ENCODE measurements around the gene SCP2.
"Not testable (repeated sequence)": the region's sequence is repeated elsewhere in the genome, so short reads cannot be mapped to it uniquely, and the experiment has no call there.

SCP2 gene

DNA sequence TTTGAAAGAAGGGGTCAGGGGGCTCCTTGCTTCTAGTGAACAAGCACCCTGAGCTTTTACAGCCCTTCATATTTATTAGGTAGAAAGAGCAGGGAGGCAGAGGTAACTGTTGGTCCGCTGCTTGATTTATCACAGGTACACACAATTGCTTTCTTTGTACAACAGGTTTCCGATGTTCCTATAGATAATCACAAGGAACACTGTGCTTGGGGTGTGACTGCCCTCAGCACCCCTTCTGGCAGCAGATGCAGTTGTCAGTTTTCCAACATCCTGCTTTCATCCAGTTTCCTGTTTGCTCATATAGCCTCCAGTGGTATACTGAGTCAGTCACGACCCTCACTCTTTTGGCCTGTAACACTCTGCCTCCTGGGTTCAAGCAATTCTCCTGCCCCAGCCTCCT, 40.6 kb downstream of the SCP2 start:
- TF ChIP-seq TOX (CRISPR knock-in tag; IDR thresholded peaks at IDR 0.05; ENCODE audit: borderline replicate concordance) = no peak
- TF ChIP-seq ZNF565 (CRISPR knock-in tag; conservative IDR thresholded peaks at IDR 0.05; ENCODE audit: low read depth) = no peak
- TF ChIP-seq TCF4 (CRISPR knock-in tag; IDR thresholded peaks at IDR 0.05; ENCODE audit: borderline replicate concordance) = no peak
- TF ChIP-seq, protein P1, sequence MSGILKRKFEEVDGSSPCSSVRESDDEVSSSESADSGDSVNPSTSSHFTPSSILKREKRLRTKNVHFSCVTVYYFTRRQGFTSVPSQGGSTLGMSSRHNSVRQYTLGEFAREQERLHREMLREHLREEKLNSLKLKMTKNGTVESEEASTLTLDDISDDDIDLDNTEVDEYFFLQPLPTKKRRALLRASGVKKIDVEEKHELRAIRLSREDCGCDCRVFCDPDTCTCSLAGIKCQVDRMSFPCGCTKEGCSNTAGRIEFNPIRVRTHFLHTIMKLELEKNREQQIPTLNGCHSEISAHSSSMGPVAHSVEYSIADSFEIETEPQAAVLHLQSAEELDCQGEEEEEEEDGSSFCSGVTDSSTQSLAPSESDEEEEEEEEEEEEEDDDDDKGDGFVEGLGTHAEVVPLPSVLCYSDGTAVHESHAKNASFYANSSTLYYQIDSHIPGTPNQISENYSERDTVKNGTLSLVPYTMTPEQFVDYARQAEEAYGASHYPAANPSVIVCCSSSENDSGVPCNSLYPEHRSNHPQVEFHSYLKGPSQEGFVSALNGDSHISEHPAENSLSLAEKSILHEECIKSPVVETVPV (CRISPR knock-in tag; IDR thresholded peaks at IDR 0.05) = no peak
- no peak for TF ChIP-seq ZFP3 (CRISPR knock-in tag; IDR thresholded peaks at IDR 0.05)
- TF ChIP-seq SNAI2 (CRISPR knock-in tag; IDR thresholded peaks at IDR 0.05) = no peak
- no peak for TF ChIP-seq ZFP30 (CRISPR knock-in tag; IDR thresholded peaks at IDR 0.05)
- no peak for TF ChIP-seq ISL1 (CRISPR knock-in tag; IDR thresholded peaks at IDR 0.05)
- no peak for TF ChIP-seq ZC3H10 (CRISPR knock-in tag; IDR thresholded peaks at IDR 0.05)
- no peak for TF ChIP-seq OSR1 (CRISPR knock-in tag; IDR thresholded peaks at IDR 0.05)
- no peak for TF ChIP-seq GLIS3 (CRISPR knock-in tag; IDR thresholded peaks at IDR 0.05)
- TF ChIP-seq ARNTL (CRISPR knock-in tag; IDR thresholded peaks at IDR 0.05; ENCODE audit: borderline replicate concordance, low read depth) = no peak
- no peak for ATAC-seq

DNA sequence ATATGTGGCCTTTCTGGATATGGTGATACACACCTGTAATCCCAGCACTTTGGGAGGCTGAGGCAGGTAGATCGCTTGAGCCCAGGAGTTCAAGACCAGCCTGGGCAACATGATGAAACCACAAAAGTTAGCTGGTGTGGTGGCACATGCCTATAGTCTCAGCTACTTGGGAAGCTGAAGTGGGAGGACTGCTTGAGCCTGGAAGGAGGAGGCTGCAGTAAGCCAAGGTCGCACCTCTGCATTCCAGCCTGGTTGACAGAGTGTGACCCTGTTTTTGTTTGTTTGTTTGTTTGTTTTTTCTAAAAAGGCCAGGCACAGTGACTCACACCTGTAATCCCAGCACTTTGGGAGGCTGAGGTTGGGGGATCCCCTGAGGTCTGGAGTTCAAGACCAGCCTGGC, 42.2 kb downstream of the SCP2 start:
- ATAC-seq = not testable (repeated sequence)

DNA sequence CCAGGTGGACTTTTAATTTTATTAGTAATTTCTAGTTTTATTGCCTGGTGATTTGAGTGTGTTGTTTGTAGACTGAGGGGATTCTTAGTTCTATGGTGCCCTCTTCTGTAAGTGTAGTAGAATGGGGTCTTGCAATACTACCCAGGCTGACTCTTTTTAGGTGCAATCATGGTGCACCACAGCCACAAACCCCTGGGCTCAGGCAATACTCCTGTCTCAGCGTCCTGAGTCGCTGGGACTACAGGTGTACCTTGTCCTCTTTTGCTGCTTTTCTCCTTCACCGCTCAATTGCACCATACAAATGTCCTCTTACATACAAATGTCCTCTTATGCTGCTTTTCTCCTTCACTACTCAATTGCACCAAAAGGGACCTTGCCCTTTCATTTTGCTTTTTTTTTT, 43.1 kb downstream of the SCP2 start:
- peak; percentile 77 for ATAC-seq
- no peak for TF ChIP-seq ARNTL (CRISPR knock-in tag; IDR thresholded peaks at IDR 0.05; ENCODE audit: borderline replicate concordance, low read depth)

DNA sequence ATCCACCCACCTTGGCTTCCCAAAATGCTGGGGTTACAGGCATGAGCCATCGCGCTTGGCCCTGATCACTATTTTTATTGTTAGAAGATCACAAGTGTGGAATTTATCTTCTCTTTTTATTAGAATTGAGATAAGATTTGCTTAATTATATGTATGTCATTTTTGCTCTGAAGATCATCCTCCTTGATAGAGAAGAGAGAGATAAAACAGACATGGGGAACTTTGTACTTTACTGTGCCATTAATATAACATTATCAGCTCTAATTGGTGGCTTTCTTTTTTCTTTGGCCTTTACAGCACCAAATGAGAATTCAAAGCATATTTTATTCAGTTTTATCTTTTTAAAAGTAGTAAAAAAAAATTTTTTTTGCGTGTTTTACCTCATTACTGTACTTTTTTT, 46.8 kb downstream of the SCP2 start:
- TF ChIP-seq ISL1 (CRISPR knock-in tag; IDR thresholded peaks at IDR 0.05) = peak; percentile 63
- TF ChIP-seq TCF4 (CRISPR knock-in tag; IDR thresholded peaks at IDR 0.05; ENCODE audit: borderline replicate concordance) = peak; percentile 39; the same call in 1 of the 2 replicates
- TF ChIP-seq ESRRG (CRISPR knock-in tag; IDR thresholded peaks at IDR 0.05) = no peak
- no peak for ATAC-seq

DNA sequence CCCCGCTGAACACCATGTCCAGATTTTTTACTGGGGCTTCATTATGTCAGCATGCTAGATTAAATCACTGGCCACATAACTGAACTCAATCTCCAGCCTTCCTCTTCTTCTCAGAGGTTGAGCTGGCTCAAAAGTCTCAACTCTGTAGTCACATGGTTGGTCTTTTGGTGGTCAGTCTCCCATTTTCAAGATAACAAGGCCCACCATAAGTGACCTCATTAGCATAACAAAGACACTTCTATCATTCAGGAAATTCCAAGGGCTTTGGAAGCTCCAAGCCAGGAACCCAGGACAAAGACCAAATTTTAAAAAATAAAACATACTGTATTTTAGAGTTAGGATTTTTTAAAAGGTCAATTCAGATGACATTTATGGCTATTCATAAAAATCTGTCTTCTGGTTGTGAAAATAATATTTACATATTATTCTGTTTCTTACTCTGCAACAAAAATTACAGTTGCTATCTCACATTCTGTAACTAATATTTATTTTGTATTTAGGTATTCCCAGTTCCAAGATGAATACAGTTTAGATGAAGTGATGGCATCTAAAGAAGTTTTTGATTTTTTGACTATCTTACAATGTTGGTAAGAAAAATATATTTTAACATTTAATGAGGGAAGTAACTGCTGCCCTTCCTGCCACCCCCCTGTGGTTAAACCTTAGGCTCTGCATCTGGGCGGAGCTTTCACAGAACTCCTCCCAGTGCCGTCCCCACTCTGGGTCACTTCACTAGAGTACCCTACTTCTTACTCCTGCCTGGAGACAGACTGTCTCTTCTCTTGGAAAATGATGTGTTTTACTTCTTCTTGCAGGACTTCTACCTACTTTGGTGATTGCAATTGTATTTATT, 49.3 kb downstream of the SCP2 start:
- no peak for ATAC-seq
- TF ChIP-seq, protein P2, sequence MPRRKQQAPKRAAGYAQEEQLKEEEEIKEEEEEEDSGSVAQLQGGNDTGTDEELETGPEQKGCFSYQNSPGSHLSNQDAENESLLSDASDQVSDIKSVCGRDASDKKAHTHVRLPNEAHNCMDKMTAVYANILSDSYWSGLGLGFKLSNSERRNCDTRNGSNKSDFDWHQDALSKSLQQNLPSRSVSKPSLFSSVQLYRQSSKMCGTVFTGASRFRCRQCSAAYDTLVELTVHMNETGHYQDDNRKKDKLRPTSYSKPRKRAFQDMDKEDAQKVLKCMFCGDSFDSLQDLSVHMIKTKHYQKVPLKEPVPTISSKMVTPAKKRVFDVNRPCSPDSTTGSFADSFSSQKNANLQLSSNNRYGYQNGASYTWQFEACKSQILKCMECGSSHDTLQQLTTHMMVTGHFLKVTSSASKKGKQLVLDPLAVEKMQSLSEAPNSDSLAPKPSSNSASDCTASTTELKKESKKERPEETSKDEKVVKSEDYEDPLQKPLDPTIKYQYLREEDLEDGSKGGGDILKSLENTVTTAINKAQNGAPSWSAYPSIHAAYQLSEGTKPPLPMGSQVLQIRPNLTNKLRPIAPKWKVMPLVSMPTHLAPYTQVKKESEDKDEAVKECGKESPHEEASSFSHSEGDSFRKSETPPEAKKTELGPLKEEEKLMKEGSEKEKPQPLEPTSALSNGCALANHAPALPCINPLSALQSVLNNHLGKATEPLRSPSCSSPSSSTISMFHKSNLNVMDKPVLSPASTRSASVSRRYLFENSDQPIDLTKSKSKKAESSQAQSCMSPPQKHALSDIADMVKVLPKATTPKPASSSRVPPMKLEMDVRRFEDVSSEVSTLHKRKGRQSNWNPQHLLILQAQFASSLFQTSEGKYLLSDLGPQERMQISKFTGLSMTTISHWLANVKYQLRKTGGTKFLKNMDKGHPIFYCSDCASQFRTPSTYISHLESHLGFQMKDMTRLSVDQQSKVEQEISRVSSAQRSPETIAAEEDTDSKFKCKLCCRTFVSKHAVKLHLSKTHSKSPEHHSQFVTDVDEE (CRISPR knock-in tag; IDR thresholded peaks at IDR 0.05) = no peak
- TF ChIP-seq, protein P3, sequence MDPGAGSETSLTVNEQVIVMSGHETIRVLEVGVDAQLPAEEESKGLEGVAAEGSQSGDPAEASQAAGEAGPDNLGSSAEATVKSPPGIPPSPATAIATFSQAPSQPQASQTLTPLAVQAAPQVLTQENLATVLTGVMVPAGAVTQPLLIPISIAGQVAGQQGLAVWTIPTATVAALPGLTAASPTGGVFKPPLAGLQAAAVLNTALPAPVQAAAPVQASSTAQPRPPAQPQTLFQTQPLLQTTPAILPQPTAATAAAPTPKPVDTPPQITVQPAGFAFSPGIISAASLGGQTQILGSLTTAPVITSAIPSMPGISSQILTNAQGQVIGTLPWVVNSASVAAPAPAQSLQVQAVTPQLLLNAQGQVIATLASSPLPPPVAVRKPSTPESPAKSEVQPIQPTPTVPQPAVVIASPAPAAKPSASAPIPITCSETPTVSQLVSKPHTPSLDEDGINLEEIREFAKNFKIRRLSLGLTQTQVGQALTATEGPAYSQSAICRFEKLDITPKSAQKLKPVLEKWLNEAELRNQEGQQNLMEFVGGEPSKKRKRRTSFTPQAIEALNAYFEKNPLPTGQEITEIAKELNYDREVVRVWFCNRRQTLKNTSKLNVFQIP (CRISPR knock-in tag; IDR thresholded peaks at IDR 0.05; ENCODE audit: borderline replicate concordance, low read depth) = no peak
- TF ChIP-seq GLIS3 (CRISPR knock-in tag; IDR thresholded peaks at IDR 0.05) = no peak
- TF ChIP-seq, protein P4, sequence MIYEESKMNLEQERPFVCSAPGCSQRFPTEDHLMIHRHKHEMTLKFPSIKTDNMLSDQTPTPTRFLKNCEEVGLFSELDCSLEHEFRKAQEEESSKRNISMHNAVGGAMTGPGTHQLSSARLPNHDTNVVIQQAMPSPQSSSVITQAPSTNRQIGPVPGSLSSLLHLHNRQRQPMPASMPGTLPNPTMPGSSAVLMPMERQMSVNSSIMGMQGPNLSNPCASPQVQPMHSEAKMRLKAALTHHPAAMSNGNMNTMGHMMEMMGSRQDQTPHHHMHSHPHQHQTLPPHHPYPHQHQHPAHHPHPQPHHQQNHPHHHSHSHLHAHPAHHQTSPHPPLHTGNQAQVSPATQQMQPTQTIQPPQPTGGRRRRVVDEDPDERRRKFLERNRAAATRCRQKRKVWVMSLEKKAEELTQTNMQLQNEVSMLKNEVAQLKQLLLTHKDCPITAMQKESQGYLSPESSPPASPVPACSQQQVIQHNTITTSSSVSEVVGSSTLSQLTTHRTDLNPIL (CRISPR knock-in tag; IDR thresholded peaks at IDR 0.05; ENCODE audit: low read depth) = no peak
- no peak for TF ChIP-seq ISL1 (CRISPR knock-in tag; IDR thresholded peaks at IDR 0.05)

DNA sequence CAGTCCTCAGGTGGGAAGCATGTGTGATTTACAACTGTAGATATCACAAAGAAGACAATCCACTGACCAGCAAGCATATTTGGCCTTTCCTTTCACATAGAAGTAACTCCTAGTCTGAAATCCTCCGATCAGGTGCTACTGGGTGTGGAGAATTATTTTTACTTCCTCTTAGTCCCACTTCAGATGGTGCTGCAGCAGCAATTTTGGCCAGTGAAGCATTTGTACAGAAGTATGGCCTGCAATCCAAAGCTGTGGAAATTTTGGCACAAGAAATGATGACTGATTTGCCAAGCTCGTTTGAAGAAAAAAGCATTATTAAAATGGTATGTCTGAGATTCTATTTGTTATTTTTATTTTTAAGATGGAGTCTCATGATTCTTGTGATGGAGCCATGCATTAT, 51.0 kb downstream of the SCP2 start:
- ATAC-seq = no peak
- TF ChIP-seq ESRRG (CRISPR knock-in tag; IDR thresholded peaks at IDR 0.05) (no peak), TCF4 (CRISPR knock-in tag; IDR thresholded peaks at IDR 0.05; ENCODE audit: borderline replicate concordance) (no peak), GLIS3 (CRISPR knock-in tag; IDR thresholded peaks at IDR 0.05) (no peak), ZNF8 (CRISPR knock-in tag; IDR thresholded peaks at IDR 0.05) (no peak), CSDC2 (CRISPR knock-in tag; IDR thresholded peaks at IDR 0.05) (no peak)

DNA sequence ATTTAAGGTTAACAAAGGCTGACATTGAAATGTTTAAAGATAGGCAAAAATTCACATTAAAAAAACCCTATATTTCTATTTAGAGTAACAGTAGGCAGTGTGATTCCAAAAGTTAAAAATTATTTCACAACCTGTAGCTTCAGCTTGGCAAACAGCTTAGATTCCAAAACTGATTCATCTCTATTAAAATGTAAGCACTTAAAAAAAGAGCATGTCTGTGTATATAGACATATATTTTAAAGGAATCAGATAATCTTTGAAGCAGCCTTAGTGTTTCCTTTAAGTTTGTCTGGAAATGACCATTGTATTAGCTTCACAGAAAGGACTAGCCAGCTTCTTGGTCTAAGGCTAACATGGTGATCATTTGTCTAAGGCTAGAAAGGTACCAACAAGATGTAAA, 65.7 kb downstream of the SCP2 start:
- ATAC-seq = not testable (repeated sequence)

All from SK-N-SH treated with all-trans-retinoic acid at 6 μM for 48 hours (cell line).